ENCODE data around the gene NDUFA11. TPM values are rescaled to one million over a fixed set of nuclear protein-coding genes. Genes with fewer than 3 reads are reported as not detected.

The NDUFA11 gene
- total and polyA plus RNA-seq, 2 donors (not counting 1 experiment from before 2014, with no cell fraction given) = 115 to 276 TPM

DNA sequence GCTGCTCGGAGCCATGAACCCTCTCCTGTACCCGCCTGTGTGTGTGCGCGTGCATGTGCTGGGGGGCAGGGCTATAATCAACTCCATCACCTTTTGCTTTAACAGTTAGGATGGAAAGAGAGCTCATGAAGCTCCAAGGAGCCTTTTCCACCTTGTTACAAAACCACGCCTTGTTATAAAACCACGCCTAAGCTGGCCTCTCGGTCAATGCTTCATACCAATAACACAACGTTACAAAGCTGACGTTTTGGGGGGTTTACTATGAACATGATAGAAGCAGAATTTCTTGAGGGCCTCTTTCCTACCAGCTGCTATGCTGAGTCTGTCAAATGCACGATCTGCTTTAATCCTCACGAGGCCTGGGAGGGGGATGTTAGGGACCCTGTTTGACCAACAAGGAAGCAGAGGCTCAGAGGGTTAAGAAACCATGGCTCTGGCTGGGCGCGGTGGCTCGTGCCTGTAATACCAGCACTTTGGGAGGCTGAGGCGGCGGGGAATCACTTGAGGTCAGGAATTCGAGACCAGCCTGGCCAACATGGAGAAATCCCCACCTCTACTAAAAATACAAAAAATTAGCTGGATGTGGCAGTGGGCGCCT, 22.3 kb upstream of the NDUFA11 start:
- H3K4me3 ChIP-seq (ENCODE audit: control extremely low read depth in 1 of 5, extremely low read depth in 1 of 5, insufficient read depth in 1 of 5, low read depth in 2 of 5, low read length in 4 of 5) = no peak overlapping the region
- no peak overlapping the region for H3K4me3 Mint-ChIP-seq
- peaks cover 0 to 16% of the 10 kb centered on the region in 2 donors for H3K4me1 ChIP-seq (ENCODE audit: control insufficient read depth in 2 of 2, insufficient read depth in 2 of 2, low read length in 2 of 2)
- peaks cover 13% of the 10 kb centered on the region for H3K4me1 Mint-ChIP-seq
- ATAC-seq (ENCODE audit: low read depth) (no peak), DNase-seq (no peak)
- ChIA-PET POLR2A (no interaction called here), CTCF (no interaction called here)
- no peaks in the 10 kb centered on the region for H3K27me3 Mint-ChIP-seq
- H3K27me3 ChIP-seq (replicated peaks in 1 of 4; ENCODE audit: control extremely low read depth in 1 of 4, control insufficient read depth in 3 of 4, insufficient read depth in 4 of 4, low read length in 3 of 4) = no peaks in the 10 kb centered on the region
- H3K27ac ChIP-seq (ENCODE audit: low read length in 2 of 2) = no peak overlapping the region
- WGBS (ENCODE audit: insufficient coverage) = 100% methylated on average over 5 of the region's 18 CpGs
- no peaks in the 10 kb centered on the region for H3K9me3 Mint-ChIP-seq (ENCODE audit: insufficient read depth)
- no peak overlapping the region for H3K4me2 ChIP-seq (replicated peaks; ENCODE audit: low read depth, low read length, poor library complexity, severe bottlenecking)
- TF ChIP-seq EZH2 (IDR thresholded peaks at IDR 0.05; ENCODE audit: borderline replicate concordance, insufficient read depth, low read depth, low read length, poor library complexity, severe bottlenecking) = no peak
- TF ChIP-seq, protein P1, sequence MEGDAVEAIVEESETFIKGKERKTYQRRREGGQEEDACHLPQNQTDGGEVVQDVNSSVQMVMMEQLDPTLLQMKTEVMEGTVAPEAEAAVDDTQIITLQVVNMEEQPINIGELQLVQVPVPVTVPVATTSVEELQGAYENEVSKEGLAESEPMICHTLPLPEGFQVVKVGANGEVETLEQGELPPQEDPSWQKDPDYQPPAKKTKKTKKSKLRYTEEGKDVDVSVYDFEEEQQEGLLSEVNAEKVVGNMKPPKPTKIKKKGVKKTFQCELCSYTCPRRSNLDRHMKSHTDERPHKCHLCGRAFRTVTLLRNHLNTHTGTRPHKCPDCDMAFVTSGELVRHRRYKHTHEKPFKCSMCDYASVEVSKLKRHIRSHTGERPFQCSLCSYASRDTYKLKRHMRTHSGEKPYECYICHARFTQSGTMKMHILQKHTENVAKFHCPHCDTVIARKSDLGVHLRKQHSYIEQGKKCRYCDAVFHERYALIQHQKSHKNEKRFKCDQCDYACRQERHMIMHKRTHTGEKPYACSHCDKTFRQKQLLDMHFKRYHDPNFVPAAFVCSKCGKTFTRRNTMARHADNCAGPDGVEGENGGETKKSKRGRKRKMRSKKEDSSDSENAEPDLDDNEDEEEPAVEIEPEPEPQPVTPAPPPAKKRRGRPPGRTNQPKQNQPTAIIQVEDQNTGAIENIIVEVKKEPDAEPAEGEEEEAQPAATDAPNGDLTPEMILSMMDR (IDR thresholded peaks at IDR 0.05) = no peak
- H4K20me1 ChIP-seq (ENCODE audit: control insufficient read depth, insufficient read depth, low read length, poor library complexity, severe bottlenecking) = peaks cover 5% of the 10 kb centered on the region
- H3K79me2 ChIP-seq (ENCODE audit: control insufficient read depth, insufficient read depth, low read length) = peaks cover 2% of the 10 kb centered on the region
- intact Hi-C loops (cut with micrococcal nuclease) = no loop called here
- H3K9me3 ChIP-seq (ENCODE audit: control extremely low read depth in 1 of 3, control insufficient read depth in 2 of 3, insufficient read depth in 1 of 3, low read length in 2 of 3) = no peaks in the 10 kb centered on the region
- H3K9ac ChIP-seq (ENCODE audit: low read length) = no peak overlapping the region
- no peak overlapping the region for H2AFZ ChIP-seq (ENCODE audit: insufficient read depth, low read depth, low read length, poor library complexity, severe bottlenecking)
- H3K27ac Mint-ChIP-seq = no peak overlapping the region
- peaks cover 0 to 93% of the 10 kb centered on the region in 2 experiments for H3K36me3 ChIP-seq (replicated peaks in 1 of 2; ENCODE audit: control extremely low read depth in 1 of 2, control insufficient read depth in 1 of 2, extremely low read depth in 1 of 2, insufficient read depth in 2 of 2, low read length in 1 of 2)

DNA sequence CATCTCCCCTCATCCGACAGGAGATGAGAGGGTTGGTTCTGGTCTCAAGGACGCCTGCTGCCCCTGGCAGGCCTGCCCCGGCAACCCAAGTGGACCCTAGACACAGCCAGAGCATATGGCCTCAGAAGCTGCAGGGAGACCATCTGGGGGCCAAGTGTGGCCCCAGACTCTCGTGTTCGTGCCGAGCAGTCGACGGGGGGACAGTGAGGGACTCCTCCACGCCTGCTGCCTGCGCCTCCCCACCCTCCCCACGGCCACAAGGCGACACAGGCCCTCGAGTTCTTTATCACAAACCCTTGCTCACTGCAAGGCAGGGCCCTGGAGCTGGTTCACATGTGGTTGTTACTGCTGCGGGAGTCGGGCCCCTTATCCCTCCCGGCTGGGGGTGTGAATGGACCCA, 19.8 kb upstream of the NDUFA11 start:
- Histone ChIP-seq H3K4me1 (ENCODE audit: control insufficient read depth in 2 of 2, insufficient read depth in 2 of 2, low read length in 2 of 2) (peaks cover 0 to 15% of the 10 kb centered on the region in 2 donors), H3K27ac (ENCODE audit: low read length in 2 of 2) (no peak overlapping the region), H2AFZ (ENCODE audit: insufficient read depth, low read depth, low read length, poor library complexity, severe bottlenecking) (no peak overlapping the region), H3K79me2 (ENCODE audit: control insufficient read depth, insufficient read depth, low read length) (no peaks in the 10 kb centered on the region), H3K9me3 (ENCODE audit: control extremely low read depth in 1 of 3, control insufficient read depth in 2 of 3, insufficient read depth in 1 of 3, low read length in 2 of 3) (no peaks in the 10 kb centered on the region), H3K4me2 (replicated peaks; ENCODE audit: low read depth, low read length, poor library complexity, severe bottlenecking) (no peak overlapping the region), H3K36me3 (replicated peaks in 1 of 2; ENCODE audit: control extremely low read depth in 1 of 2, control insufficient read depth in 1 of 2, extremely low read depth in 1 of 2, insufficient read depth in 2 of 2, low read length in 1 of 2) (peaks cover 0 to 81% of the 10 kb centered on the region in 2 experiments), H3K4me3 (ENCODE audit: control extremely low read depth in 1 of 5, extremely low read depth in 1 of 5, insufficient read depth in 1 of 5, low read depth in 2 of 5, low read length in 4 of 5) (no peak overlapping the region), H3K9ac (ENCODE audit: low read length) (no peak overlapping the region), H3K27me3 (replicated peaks in 1 of 4; ENCODE audit: control extremely low read depth in 1 of 4, control insufficient read depth in 3 of 4, insufficient read depth in 4 of 4, low read length in 3 of 4) (no peaks in the 10 kb centered on the region), H4K20me1 (ENCODE audit: control insufficient read depth, insufficient read depth, low read length, poor library complexity, severe bottlenecking) (no peaks in the 10 kb centered on the region)
- H3K27me3 Mint-ChIP-seq = no peaks in the 10 kb centered on the region
- ChIA-PET CTCF (interaction anchor here (1.4 kb wide), 1 partner anchor 44 kb away, joined by 3 read pairs; no protein-coding TSS in a partner anchor), POLR2A (no interaction called here)
- no peak overlapping the region for H3K4me3 Mint-ChIP-seq
- intact Hi-C loops (cut with micrococcal nuclease) = no loop called here
- no peak overlapping the region for H3K27ac Mint-ChIP-seq
- H3K9me3 Mint-ChIP-seq (ENCODE audit: insufficient read depth) = no peaks in the 10 kb centered on the region
- peaks cover 11% of the 10 kb centered on the region for H3K4me1 Mint-ChIP-seq
- DNase-seq = no peak
- no peak for ATAC-seq (ENCODE audit: low read depth)
- 98% methylated on average over 16 of the region's 16 CpGs for WGBS (ENCODE audit: insufficient coverage)
- TF ChIP-seq, protein P1 (IDR thresholded peaks at IDR 0.05) = no peak
- TF ChIP-seq EZH2 (IDR thresholded peaks at IDR 0.05; ENCODE audit: borderline replicate concordance, insufficient read depth, low read depth, low read length, poor library complexity, severe bottlenecking) = no peak

Data from B cell (primary cell).